ENCODE measurements around the gene CYP3A5. TPM values are rescaled to one million over a fixed set of nuclear protein-coding genes. Genes with fewer than 3 reads are reported as not detected.

The CYP3A5 gene
- total and polyA plus RNA-seq, 2 of the 13 experiments (the other 11 are each of a cell fraction or from before 2014, with no cell fraction given) = 5.7 to 9.3 TPM

DNA sequence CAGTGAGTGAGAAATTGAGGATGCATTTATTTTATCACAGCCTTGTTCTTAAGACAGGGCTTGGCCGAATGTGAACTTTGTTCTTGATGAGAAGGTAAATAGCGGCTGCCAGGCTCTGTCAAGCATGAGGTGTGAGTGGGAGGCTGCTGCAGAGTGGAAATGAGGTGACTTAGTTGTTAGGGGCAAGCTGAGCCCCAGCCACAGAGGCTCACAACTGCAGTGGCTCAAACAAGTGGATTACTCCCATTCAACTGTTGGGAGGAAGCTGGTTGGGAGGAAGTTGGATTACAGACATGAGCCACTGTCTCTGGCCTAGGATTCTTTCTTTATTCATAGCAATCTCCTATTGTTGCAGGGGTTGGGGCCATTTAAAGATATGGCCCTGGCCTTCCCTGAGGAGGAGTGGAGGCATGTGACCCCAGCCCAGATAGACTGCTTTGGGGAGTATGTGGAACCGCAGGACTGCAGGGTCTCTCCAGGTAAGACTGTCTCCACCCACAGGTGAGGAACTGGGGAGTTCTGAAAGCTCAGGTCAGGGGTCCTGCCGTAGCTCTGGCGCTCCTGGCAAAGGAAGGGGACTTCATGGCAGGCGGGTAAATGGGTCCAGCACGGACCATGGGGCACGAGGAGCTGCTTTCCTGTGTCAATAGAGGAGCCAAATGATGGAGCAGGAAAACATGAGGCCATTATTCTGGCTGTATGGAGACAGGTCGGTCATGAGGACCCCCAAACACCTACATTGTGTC is 55.9 kb downstream of the CYP3A5 start:
- Histone ChIP-seq H3K27me3 (ENCODE audit: control insufficient read depth in 1 of 2, insufficient read depth in 2 of 2, low read length in 2 of 2) (no peaks in the 10 kb centered on the region), H3K4me1 (ENCODE audit: insufficient read depth, low read length) (peaks cover 2% of the 10 kb centered on the region), H4K20me1 (ENCODE audit: insufficient read depth, low read length) (no peaks in the 10 kb centered on the region), H3K36me3 (replicated peaks in 1 of 2; ENCODE audit: control insufficient read depth in 1 of 2, insufficient read depth in 2 of 2, low read length in 2 of 2) (peaks cover 48 to 96% of the 10 kb centered on the region in 2 experiments), H3K9me3 (ENCODE audit: low read length) (no peaks in the 10 kb centered on the region), H3K4me2 (ENCODE audit: low read depth, low read length) (no peak overlapping the region), H3K27ac (ENCODE audit: extremely low read length, insufficient read depth, low read length) (no peak overlapping the region), H3K4me3 (replicated peaks in 1 of 3; ENCODE audit: insufficient read depth in 1 of 3, low read depth in 2 of 3, low read length in 3 of 3) (no peak overlapping the region), H3K9ac (ENCODE audit: insufficient read depth, low read depth, low read length) (no peak overlapping the region), H3K79me2 (ENCODE audit: insufficient read depth, low read length) (peaks cover 6% of the 10 kb centered on the region), H2AFZ (ENCODE audit: low read length) (no peak overlapping the region)
- ATAC-seq (no peak), FAIRE-seq (no peak), DNase-seq (ENCODE audit: low spot score) (no peak)
- ChIA-PET CTCF (ENCODE audit: low intra/inter-chr PET ratio, low total read pairs) (no interaction called here), POLR2A (no interaction called here)
- intact Hi-C loops (cut with micrococcal nuclease; ENCODE audit: unreplicated experiment) = no loop called here
- no TSS peak for BruUV-seq (replicated peaks)
- in situ Hi-C loops (cut with HindIII; ENCODE audit: extremely low pct_ligation_motif_present, low pct_unique_long_range_greater_than_20kb) = no loop called here
- WGBS (ENCODE audit: low lambda C conversion rate) = 95% methylated on average over 9 of the region's 9 CpGs
- TF ChIP-seq, protein P1, sequence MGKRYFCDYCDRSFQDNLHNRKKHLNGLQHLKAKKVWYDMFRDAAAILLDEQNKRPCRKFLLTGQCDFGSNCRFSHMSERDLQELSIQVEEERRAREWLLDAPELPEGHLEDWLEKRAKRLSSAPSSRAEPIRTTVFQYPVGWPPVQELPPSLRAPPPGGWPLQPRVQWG (CRISPR knock-in tag; IDR thresholded peaks at IDR 0.05; ENCODE audit: borderline replicate concordance, low read depth) = no peak
- TF ChIP-seq RBAK (CRISPR knock-in tag; IDR thresholded peaks at IDR 0.05) (no peak), ZNF790 (CRISPR knock-in tag; IDR thresholded peaks at IDR 0.05; ENCODE audit: borderline replicate concordance) (no peak), MIXL1 (CRISPR knock-in tag; IDR thresholded peaks at IDR 0.05) (no peak), FIP1L1 (IDR thresholded peaks at IDR 0.05; ENCODE audit: borderline replicate concordance, insufficient read depth, low read depth, low read length) (no peak), ZNF431 (CRISPR knock-in tag; IDR thresholded peaks at IDR 0.05; ENCODE audit: borderline replicate concordance, low read depth) (no peak), MIER3 (CRISPR knock-in tag; IDR thresholded peaks at IDR 0.05; ENCODE audit: borderline replicate concordance) (no peak)
- TF ChIP-seq, protein P2, sequence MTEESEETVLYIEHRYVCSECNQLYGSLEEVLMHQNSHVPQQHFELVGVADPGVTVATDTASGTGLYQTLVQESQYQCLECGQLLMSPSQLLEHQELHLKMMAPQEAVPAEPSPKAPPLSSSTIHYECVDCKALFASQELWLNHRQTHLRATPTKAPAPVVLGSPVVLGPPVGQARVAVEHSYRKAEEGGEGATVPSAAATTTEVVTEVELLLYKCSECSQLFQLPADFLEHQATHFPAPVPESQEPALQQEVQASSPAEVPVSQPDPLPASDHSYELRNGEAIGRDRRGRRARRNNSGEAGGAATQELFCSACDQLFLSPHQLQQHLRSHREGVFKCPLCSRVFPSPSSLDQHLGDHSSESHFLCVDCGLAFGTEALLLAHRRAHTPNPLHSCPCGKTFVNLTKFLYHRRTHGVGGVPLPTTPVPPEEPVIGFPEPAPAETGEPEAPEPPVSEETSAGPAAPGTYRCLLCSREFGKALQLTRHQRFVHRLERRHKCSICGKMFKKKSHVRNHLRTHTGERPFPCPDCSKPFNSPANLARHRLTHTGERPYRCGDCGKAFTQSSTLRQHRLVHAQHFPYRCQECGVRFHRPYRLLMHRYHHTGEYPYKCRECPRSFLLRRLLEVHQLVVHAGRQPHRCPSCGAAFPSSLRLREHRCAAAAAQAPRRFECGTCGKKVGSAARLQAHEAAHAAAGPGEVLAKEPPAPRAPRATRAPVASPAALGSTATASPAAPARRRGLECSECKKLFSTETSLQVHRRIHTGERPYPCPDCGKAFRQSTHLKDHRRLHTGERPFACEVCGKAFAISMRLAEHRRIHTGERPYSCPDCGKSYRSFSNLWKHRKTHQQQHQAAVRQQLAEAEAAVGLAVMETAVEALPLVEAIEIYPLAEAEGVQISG (CRISPR knock-in tag; IDR thresholded peaks at IDR 0.05) = no peak
- TF ChIP-seq, protein P3, sequence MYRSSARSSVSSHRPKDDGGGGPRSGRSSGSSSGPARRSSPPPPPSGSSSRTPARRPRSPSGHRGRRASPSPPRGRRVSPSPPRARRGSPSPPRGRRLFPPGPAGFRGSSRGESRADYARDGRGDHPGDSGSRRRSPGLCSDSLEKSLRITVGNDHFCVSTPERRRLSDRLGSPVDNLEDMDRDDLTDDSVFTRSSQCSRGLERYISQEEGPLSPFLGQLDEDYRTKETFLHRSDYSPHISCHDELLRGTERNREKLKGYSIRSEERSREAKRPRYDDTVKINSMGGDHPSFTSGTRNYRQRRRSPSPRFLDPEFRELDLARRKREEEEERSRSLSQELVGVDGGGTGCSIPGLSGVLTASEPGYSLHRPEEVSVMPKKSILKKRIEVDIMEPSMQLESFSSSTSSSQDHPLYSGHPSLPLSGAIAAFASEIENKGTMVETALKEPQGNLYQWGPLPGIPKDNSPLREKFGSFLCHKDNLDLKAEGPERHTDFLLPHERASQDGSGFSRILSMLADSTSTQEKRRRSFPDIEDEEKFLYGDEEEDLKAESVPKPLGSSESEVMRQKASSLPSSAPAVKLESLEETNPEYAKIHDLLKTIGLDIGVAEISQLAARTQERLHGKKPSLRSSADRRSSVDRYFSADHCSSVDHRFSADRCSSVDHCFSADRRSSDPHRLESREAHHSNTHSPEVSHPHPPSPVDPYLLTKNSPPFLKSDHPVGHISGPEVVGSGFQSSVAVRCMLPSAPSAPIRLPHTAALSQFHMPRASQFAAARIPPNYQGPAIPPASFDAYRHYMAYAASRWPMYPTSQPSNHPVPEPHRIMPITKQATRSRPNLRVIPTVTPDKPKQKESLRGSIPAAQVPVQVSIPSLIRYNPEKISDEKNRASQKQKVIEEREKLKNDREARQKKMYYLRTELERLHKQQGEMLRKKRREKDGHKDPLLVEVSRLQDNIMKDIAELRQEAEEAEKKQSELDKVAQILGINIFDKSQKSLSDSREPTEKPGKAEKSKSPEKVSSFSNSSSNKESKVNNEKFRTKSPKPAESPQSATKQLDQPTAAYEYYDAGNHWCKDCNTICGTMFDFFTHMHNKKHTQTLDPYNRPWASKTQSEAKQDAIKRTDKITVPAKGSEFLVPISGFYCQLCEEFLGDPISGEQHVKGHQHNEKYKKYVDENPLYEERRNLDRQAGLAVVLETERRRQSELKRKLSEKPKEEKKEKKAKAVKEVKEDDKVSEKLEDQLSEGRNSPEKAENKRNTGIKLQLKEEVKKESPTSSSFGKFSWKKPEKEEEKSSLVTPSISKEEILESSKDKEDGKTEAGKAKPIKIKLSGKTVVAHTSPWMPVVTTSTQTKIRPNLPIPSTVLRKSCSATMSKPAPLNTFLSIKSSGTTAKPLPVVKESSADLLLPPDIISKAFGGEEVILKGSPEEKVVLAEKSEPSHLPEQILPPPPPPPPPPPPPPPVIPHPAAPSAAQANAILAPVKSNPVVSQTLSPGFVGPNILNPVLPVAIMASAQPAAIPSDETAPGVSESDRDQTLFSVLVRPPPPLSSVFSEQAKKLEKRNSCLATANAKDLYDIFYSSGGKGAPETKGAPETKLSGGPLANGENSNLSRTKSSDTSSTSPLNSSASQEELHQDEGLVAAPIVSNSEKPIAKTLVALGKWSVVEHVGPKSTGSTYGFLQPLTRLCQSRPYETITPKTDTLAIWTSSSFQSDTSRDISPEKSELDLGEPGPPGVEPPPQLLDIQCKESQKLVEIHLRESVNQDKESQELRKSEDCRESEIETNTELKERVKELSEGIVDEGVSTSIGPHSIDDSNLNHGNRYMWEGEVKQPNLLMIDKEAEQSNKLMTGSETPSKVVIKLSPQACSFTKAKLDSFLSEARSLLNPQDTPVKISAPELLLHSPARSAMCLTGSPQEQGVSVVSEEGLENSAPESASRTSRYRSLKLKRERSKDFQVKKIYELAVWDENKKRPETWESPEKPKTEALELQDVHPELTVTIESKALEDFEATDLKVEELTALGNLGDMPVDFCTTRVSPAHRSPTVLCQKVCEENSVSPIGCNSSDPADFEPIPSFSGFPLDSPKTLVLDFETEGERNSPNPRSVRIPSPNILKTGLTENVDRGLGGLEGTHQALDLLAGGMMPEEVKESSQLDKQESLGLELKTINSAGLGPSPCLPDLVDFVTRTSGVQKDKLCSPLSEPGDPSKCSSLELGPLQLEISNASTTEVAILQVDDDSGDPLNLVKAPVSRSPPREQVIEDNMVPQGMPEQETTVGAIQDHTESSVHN (CRISPR knock-in tag; IDR thresholded peaks at IDR 0.05) = no peak

Measured in HepG2 (cell line).